CD14-positive monocyte (primary cell): ENCODE measurements around the gene MEIS2. TPM values are rescaled to one million over a fixed set of nuclear protein-coding genes. Genes with fewer than 3 reads are reported as not detected.

Source experiments
- DNase-seq, 3 donors: peaks; one replicate each; pipeline ENCODE4 v3.0.0-alpha.2; 2011 to 2022
- H2AFZ ChIP-seq: 2 replicates; pipeline ENCODE4 v1.6.0; 2012; ENCODE audit warnings: mild to moderate bottlenecking, low read depth, low read length, inconsistent platforms; ENCODE audit not compliant: insufficient read depth, poor library complexity, severe bottlenecking
- H3K27ac ChIP-seq, 2 donors: 1 replicate in 1 of 2; 2 replicates in 1 of 2; pipeline ENCODE4 v1.5.1; 2012 to 2013; ENCODE audit warnings: low read length in 2 of 2, control low read depth in 1 of 2, inconsistent platforms in 1 of 2, low read depth in 1 of 2, mild to moderate bottlenecking in 1 of 2
- H3K27me3 ChIP-seq, 2 donors: one replicate each; pipeline versions ENCODE4 v1.6.0 to v1.6.1; 2011 to 2013; ENCODE audit warnings: low read length in 2 of 2; ENCODE audit not compliant: control insufficient read depth in 2 of 2, insufficient read depth in 2 of 2
- H3K36me3 ChIP-seq, 2 donors: replicated peaks in 1 of 2; 1 replicate in 1 of 2; 2 replicates in 1 of 2; pipeline versions ENCODE4 v1.5.1 to v1.6.1; 2012 to 2013; ENCODE audit warnings: low read length in 2 of 2, control low read depth in 1 of 2, inconsistent platforms in 1 of 2, mild to moderate bottlenecking in 1 of 2; ENCODE audit not compliant: insufficient read depth in 2 of 2, control insufficient read depth in 1 of 2
- H3K4me1 ChIP-seq, 2 donors: 1 replicate in 1 of 2; 2 replicates in 1 of 2; pipeline versions ENCODE4 v1.5.1 to v1.6.1; 2012 to 2013; ENCODE audit warnings: low read length in 2 of 2, control low read depth in 1 of 2, inconsistent platforms in 1 of 2, mild to moderate bottlenecking in 1 of 2, moderate library complexity in 1 of 2; ENCODE audit not compliant: insufficient read depth in 2 of 2, control insufficient read depth in 1 of 2
- H3K4me2 ChIP-seq: replicated peaks from 2 replicates; pipeline ENCODE3; 2012; ENCODE audit warnings: low read length, moderate library complexity, mild to moderate bottlenecking; ENCODE audit not compliant: poor library complexity, severe bottlenecking; ENCODE audit errors: extremely low read depth
- H3K4me3 ChIP-seq, 3 experiments: fragments of 200-600 bp in 1 of 3; sonication (generic) in 1 of 3; replicated peaks in 1 of 3; 1 replicate in 2 of 3; 2 replicates in 1 of 3; pipeline ENCODE4 v1.5.1; 2011 to 2013; ENCODE audit warnings: low read length in 3 of 3, mild to moderate bottlenecking in 3 of 3, control low read depth in 2 of 3, low read depth in 2 of 3, inconsistent platforms in 1 of 3, moderate library complexity in 1 of 3
- H3K79me2 ChIP-seq: 2 replicates; pipeline ENCODE4 v1.6.0; 2012; ENCODE audit warnings: mild to moderate bottlenecking, control low read depth, inconsistent platforms, low read length, moderate library complexity; ENCODE audit not compliant: insufficient read depth
- H3K9ac ChIP-seq: 2 replicates; pipeline ENCODE4 v1.6.0; 2017; ENCODE audit warnings: low read length, mild to moderate bottlenecking; ENCODE audit not compliant: insufficient read depth, poor library complexity, severe bottlenecking
- H3K9me3 ChIP-seq, 2 donors: replicated peaks in 1 of 2; 1 replicate in 1 of 2; 2 replicates in 1 of 2; pipeline versions ENCODE4 v1.5.1 to v1.6.1; 2012 to 2013; ENCODE audit warnings: low read length in 2 of 2, control low read depth in 1 of 2; ENCODE audit not compliant: control insufficient read depth in 1 of 2, insufficient read depth in 1 of 2
- H4K20me1 ChIP-seq: 2 replicates; pipeline ENCODE4 v1.6.0; 2012; ENCODE audit warnings: mild to moderate bottlenecking, low read length, control low read depth, moderate library complexity; ENCODE audit not compliant: insufficient read depth
- H3K27ac Mint-ChIP-seq, 7 donors: one replicate each; pipeline ENCODE4 v1.8.0; 2020; ENCODE audit warnings: mild to moderate bottlenecking in 7 of 7, mixed read lengths in 7 of 7, moderate library complexity in 6 of 7, inconsistent platforms in 2 of 7
- H3K27me3 Mint-ChIP-seq, 3 donors: one replicate each; pipeline ENCODE4 v1.8.0; 2021 to 2022; ENCODE audit warnings: low read depth in 3 of 3, mild to moderate bottlenecking in 3 of 3, mixed read lengths in 3 of 3, moderate library complexity in 3 of 3, inconsistent platforms in 1 of 3
- H3K36me3 Mint-ChIP-seq, 2 donors: one replicate each; pipeline ENCODE4 v1.8.0; 2020; ENCODE audit warnings: mixed read lengths in 2 of 2, inconsistent platforms in 1 of 2, mild to moderate bottlenecking in 1 of 2
- H3K4me1 Mint-ChIP-seq: one replicate; pipeline ENCODE4 v1.8.0; 2020; ENCODE audit warnings: mild to moderate bottlenecking, mixed read lengths
- H3K4me3 Mint-ChIP-seq, 2 donors: one replicate each; pipeline ENCODE4 v1.8.0; 2020; ENCODE audit warnings: mild to moderate bottlenecking in 2 of 2, mixed read lengths in 2 of 2, moderate library complexity in 1 of 2
- H3K9me3 Mint-ChIP-seq, 7 donors: one replicate each; pipeline ENCODE4 v1.8.0; 2020 to 2022; ENCODE audit warnings: mixed read lengths in 7 of 7, mild to moderate bottlenecking in 6 of 7, moderate library complexity in 6 of 7, inconsistent platforms in 2 of 7
- WGBS: methylation state at CpG from one replicate; pipeline ENCODE4 v1.1.5; 2013; ENCODE audit warnings: missing lambda C conversion rate; ENCODE audit not compliant: insufficient coverage; 5-methylcytosine and 5-hydroxymethylcytosine counted together
- intact Hi-C, 2 donors: fragments of 100-400 bp; cut with micrococcal nuclease; formaldehyde crosslinking; loops; one replicate each; pipeline versions ENCODE4 v1.15.0 to v1.15.1; 2023
- polyA plus RNA-seq, 3 donors: library from polyadenylated mRNA; depleted of rRNA in 1 of 3; unstranded in 2 of 3; stranded (reverse) in 1 of 3; fragments of 300-500 nt in 2 of 3; fragments of >200 nt in 1 of 3; fragmentation: Illumina TruSeq in 2 of 3; gene quantifications; 1 replicate in 2 of 3; 2 replicates in 1 of 3; pipeline ENCODE4 v1.2.3, GENCODE V29; 2012 to 2021
- TF ChIP-seq, protein P1 (sequence below): fragments of 200-600 bp; IDR thresholded peaks from one replicate; pipeline ENCODE4 v1.8.0; 2022; ENCODE audit warnings: antibody characterized with exemption, mild to moderate bottlenecking

MEIS2 gene
- polyA plus RNA-seq, 3 donors: not detected

DNA sequence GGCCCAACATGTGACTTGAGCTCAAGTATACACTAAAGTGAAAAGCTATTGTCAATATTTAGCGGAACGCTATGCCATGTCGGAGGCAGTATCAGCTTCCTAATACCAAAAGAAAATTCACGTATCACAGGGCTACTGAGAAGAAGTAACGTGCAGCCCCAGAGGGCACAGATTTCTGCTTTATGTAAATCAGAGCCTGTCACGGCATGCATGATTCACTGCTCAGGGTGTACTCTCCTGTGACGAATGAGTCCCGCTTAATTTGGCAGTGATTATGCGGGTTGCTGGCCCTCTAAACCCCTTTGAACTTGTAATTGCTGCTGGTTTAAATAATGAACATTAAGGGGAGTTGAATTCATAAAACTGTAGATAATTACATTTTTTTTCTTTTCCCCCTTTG lies 85.3 kb downstream of the MEIS2 start:
- Histone ChIP-seq H3K4me2 (no peak overlapping the region), H4K20me1 (no peaks in the 10 kb centered on the region), H3K4me3 (no peak overlapping the region), H3K79me2 (no peaks in the 10 kb centered on the region), H2AFZ (no peak overlapping the region), H3K27ac (no peak overlapping the region), H3K9ac (no peak overlapping the region), H3K4me1 (no peaks in the 10 kb centered on the region), H3K27me3 (no peaks in the 10 kb centered on the region), H3K9me3 (peaks cover 0 to 4% of the 10 kb centered on the region in 2 donors), H3K36me3 (no peaks in the 10 kb centered on the region)
- no peak for DNase-seq
- TF ChIP-seq, protein P1, sequence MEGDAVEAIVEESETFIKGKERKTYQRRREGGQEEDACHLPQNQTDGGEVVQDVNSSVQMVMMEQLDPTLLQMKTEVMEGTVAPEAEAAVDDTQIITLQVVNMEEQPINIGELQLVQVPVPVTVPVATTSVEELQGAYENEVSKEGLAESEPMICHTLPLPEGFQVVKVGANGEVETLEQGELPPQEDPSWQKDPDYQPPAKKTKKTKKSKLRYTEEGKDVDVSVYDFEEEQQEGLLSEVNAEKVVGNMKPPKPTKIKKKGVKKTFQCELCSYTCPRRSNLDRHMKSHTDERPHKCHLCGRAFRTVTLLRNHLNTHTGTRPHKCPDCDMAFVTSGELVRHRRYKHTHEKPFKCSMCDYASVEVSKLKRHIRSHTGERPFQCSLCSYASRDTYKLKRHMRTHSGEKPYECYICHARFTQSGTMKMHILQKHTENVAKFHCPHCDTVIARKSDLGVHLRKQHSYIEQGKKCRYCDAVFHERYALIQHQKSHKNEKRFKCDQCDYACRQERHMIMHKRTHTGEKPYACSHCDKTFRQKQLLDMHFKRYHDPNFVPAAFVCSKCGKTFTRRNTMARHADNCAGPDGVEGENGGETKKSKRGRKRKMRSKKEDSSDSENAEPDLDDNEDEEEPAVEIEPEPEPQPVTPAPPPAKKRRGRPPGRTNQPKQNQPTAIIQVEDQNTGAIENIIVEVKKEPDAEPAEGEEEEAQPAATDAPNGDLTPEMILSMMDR: no peak
- Mint-ChIP-seq H3K36me3 (no peaks in the 10 kb centered on the region), H3K4me1 (no peaks in the 10 kb centered on the region), H3K9me3 (peaks cover 0 to 4% (median 3%) of the 10 kb centered on the region in 7 donors), H3K27me3 (peaks cover 0 to 1% (median 0%) of the 10 kb centered on the region in 3 donors), H3K27ac (no peak overlapping the region), H3K4me3 (no peak overlapping the region)
- 98% methylated on average over 6 of the region's 9 CpGs for WGBS
- intact Hi-C loops: no loop called here

DNA sequence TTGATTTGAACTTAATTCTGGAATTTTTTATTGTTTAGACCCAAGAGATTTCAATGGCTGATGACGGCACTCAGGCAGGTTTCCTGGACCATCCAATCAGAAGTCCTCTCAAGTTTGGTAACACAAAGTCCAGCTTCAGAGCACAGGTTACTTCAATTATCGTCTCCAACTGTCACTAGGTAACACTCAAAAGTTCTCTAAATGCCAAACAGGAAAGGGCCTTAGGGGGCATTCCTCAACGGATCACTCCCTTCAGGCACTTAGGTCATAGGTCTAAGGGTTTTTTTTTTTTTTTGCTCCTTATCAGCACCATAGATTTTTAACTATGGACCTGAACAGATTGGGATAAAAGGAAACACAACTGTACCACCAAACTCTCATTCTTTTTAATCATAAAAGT lies 85.8 kb downstream of the MEIS2 start:
- H3K27ac Mint-ChIP-seq: no peak overlapping the region
- DNase-seq: no peak
- no peaks in the 10 kb centered on the region for H3K36me3 Mint-ChIP-seq
- H3K4me1 Mint-ChIP-seq: no peaks in the 10 kb centered on the region
- Histone ChIP-seq H4K20me1 (no peaks in the 10 kb centered on the region), H3K36me3 (no peaks in the 10 kb centered on the region), H3K4me2 (no peak overlapping the region), H3K4me1 (no peaks in the 10 kb centered on the region), H3K9me3 (no peaks in the 10 kb centered on the region), H3K4me3 (no peak overlapping the region), H3K9ac (no peak overlapping the region), H3K79me2 (no peaks in the 10 kb centered on the region), H2AFZ (no peak overlapping the region), H3K27ac (no peak overlapping the region), H3K27me3 (no peaks in the 10 kb centered on the region)
- TF ChIP-seq, protein P1: no peak
- H3K27me3 Mint-ChIP-seq: peaks cover 0 to 2% (median 0%) of the 10 kb centered on the region in 3 donors
- no peak overlapping the region for H3K4me3 Mint-ChIP-seq
- WGBS: 75% methylated on average over 1 of the region's 3 CpGs
- intact Hi-C loops: no loop called here
- peaks cover 0 to 5% (median 2%) of the 10 kb centered on the region in 7 donors for H3K9me3 Mint-ChIP-seq
